ENCODE results near the gene DNAH6.

DNA sequence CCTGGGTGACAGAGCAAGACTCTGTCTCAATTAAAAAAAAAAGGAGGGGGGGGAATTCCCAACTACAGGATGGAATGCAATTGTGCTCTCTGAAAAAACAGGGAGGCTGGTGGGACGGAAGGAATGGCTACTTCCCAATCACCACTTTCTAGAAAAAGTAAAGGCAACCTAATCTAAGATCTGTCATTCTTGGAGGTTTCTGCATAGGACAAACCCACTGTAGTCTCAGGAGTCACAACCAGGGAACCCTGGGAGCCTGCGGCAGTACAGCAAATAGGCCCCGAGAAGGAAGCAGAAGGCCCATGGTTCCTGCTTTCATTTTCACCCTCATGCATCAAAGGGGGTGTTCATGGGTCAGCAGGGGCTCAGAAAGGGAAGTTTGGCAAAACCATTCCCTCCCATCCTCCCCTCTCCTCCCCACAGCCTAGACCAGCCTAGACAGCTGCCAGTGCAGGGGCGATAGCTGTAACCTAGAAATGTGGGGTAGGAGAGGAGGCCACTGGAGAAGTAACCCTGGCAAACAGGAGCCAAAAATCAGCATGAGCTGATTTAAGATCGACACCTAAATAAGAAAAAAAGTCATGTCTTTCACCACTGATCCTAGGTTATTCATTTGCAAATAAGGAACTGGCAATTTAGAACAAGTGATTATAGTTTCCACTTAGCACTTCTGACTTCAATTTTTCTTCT is 316.6 kb downstream of the DNAH6 start:
- TF ChIP-seq, protein P1, sequence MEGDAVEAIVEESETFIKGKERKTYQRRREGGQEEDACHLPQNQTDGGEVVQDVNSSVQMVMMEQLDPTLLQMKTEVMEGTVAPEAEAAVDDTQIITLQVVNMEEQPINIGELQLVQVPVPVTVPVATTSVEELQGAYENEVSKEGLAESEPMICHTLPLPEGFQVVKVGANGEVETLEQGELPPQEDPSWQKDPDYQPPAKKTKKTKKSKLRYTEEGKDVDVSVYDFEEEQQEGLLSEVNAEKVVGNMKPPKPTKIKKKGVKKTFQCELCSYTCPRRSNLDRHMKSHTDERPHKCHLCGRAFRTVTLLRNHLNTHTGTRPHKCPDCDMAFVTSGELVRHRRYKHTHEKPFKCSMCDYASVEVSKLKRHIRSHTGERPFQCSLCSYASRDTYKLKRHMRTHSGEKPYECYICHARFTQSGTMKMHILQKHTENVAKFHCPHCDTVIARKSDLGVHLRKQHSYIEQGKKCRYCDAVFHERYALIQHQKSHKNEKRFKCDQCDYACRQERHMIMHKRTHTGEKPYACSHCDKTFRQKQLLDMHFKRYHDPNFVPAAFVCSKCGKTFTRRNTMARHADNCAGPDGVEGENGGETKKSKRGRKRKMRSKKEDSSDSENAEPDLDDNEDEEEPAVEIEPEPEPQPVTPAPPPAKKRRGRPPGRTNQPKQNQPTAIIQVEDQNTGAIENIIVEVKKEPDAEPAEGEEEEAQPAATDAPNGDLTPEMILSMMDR (conservative IDR thresholded peaks at IDR 0.05; ENCODE audit: low read depth, low read length), result no peak
- TF ChIP-seq EZH2 (IDR thresholded peaks at IDR 0.05; ENCODE audit: borderline replicate concordance, low read depth, low read length, poor library complexity, severe bottlenecking), result no peak
